HEK293T (cell line): ENCODE results near the gene CBR4.

ENCODE experiments used
- CTCF ChIA-PET: fragments of 350-600 bp; formaldehyde crosslinking; extraction: SDS; loops from one replicate; lab custom pipeline; 2021; ENCODE audit warnings: antibody characterized with exemption, inconsistent platforms; lab: Yijun Ruan, JAX
- POLR2A ChIA-PET: fragments of 350-600 bp; formaldehyde crosslinking; extraction: SDS; loops from one replicate; lab custom pipeline; 2020; ENCODE audit warnings: antibody characterized with exemption, inconsistent platforms; lab: Yijun Ruan, JAX
- DNase-seq: peaks from one replicate; pipeline ENCODE4 v3.0.0; 2012; ENCODE audit warnings: mixed read lengths; ENCODE audit errors: extremely low spot score
- ARNT ChIP-seq: fragments of 450-650 bp; IDR thresholded peaks from 2 replicates; pipeline ENCODE4 v1.6.1; 2017; ENCODE audit warnings: mild to moderate bottlenecking
- BHLHE40 ChIP-seq: fragments of 450-650 bp; IDR thresholded peaks from 2 replicates; pipeline ENCODE4 v1.6.1; 2016; ENCODE audit warnings: mild to moderate bottlenecking, moderate library complexity, borderline replicate concordance
- CTBP1 ChIP-seq: fragments of 450-650 bp; IDR thresholded peaks from 2 replicates; pipeline ENCODE4 v1.6.1; 2016; ENCODE audit warnings: borderline replicate concordance
- ELF4 ChIP-seq: fragments of 450-650 bp; IDR thresholded peaks from 2 replicates; pipeline ENCODE4 v1.6.1; 2017; ENCODE audit warnings: antibody characterized with exemption
- FOXA1 ChIP-seq: fragments of 450-650 bp; IDR thresholded peaks from 2 replicates; pipeline ENCODE4 v1.6.1; 2016; ENCODE audit warnings: mild to moderate bottlenecking
- FOXK2 ChIP-seq: fragments of 450-650 bp; IDR thresholded peaks from 2 replicates; pipeline ENCODE4 v1.6.1; 2016; ENCODE audit warnings: mild to moderate bottlenecking
- FOXM1 ChIP-seq: fragments of 450-650 bp; IDR thresholded peaks from 2 replicates; pipeline ENCODE4 v1.6.1; 2017; ENCODE audit warnings: mild to moderate bottlenecking, borderline replicate concordance
- HDGF ChIP-seq: fragments of 450-650 bp; IDR thresholded peaks from 2 replicates; pipeline ENCODE4 v1.6.1; 2017; ENCODE audit warnings: antibody characterized with exemption, borderline replicate concordance
- L3MBTL2 ChIP-seq: fragments of 450-650 bp; conservative IDR thresholded peaks from 2 replicates; pipeline ENCODE4 v1.6.1; 2016; ENCODE audit warnings: mild to moderate bottlenecking
- LEF1 ChIP-seq: fragments of 450-650 bp; IDR thresholded peaks from 2 replicates; pipeline ENCODE4 v1.6.1; 2017; ENCODE audit warnings: mild to moderate bottlenecking, borderline replicate concordance
- NFRKB ChIP-seq: fragments of 450-650 bp; IDR thresholded peaks from 2 replicates; pipeline ENCODE4 v1.6.1; 2016; ENCODE audit warnings: mild to moderate bottlenecking, moderate library complexity
- PKNOX1 ChIP-seq: fragments of 450-650 bp; IDR thresholded peaks from 2 replicates; pipeline ENCODE4 v1.6.1; 2016
- SP1 ChIP-seq: fragments of 450-650 bp; IDR thresholded peaks from 2 replicates; pipeline ENCODE4 v1.6.1; 2017
- SUZ12 ChIP-seq: fragments of 450-650 bp; IDR thresholded peaks from 2 replicates; pipeline ENCODE4 v1.6.1; 2016; ENCODE audit warnings: mild to moderate bottlenecking
- TARDBP ChIP-seq: fragments of 450-650 bp; IDR thresholded peaks from 2 replicates; pipeline ENCODE4 v1.6.1; 2016
- ZNF384 ChIP-seq: fragments of 450-650 bp; IDR thresholded peaks from 2 replicates; pipeline ENCODE4 v1.6.1; 2016

The CBR4 gene

GRCh38 chr4:169010125-169011023 is at the start of gene CBR4:
CBR4 (minus strand) TSS chr4:169010255; CDS start chr4:169010089, 166 bp downstream.
- ChIA-PET POLR2A (interaction anchor here (0.6 to 2.5 kb wide), 88 partner anchors 9 to 692 kb away, joined by 3 to 35 read pairs (median 4); partner anchors contain the start of genes CLCN3 and DDX60), CTCF (interaction anchor here (0.6 to 1.9 kb wide), 33 partner anchors 10 to 827 kb away, joined by 3 to 16 read pairs (median 5); no protein-coding TSS in a partner anchor)
- peak; percentile 92 for DNase-seq
- TF ChIP-seq L3MBTL2 (peak; percentile 43), SP1 (no peak), LEF1 (no peak), FOXK2 (no peak), TARDBP (no peak), FOXA1 (no peak), PKNOX1 (peak; percentile 64), CTBP1 (0 out of 2 replicates have a peak, but pooled peaks have one; percentile 24), ELF4 (peak; percentile 45; the same call in 1 of the 2 replicates), HDGF (no peak), SUZ12 (no peak), FOXM1 (no peak), NFRKB (no peak), ARNT (no peak), ZNF384 (peak; percentile 97), BHLHE40 (no peak)

DNA sequence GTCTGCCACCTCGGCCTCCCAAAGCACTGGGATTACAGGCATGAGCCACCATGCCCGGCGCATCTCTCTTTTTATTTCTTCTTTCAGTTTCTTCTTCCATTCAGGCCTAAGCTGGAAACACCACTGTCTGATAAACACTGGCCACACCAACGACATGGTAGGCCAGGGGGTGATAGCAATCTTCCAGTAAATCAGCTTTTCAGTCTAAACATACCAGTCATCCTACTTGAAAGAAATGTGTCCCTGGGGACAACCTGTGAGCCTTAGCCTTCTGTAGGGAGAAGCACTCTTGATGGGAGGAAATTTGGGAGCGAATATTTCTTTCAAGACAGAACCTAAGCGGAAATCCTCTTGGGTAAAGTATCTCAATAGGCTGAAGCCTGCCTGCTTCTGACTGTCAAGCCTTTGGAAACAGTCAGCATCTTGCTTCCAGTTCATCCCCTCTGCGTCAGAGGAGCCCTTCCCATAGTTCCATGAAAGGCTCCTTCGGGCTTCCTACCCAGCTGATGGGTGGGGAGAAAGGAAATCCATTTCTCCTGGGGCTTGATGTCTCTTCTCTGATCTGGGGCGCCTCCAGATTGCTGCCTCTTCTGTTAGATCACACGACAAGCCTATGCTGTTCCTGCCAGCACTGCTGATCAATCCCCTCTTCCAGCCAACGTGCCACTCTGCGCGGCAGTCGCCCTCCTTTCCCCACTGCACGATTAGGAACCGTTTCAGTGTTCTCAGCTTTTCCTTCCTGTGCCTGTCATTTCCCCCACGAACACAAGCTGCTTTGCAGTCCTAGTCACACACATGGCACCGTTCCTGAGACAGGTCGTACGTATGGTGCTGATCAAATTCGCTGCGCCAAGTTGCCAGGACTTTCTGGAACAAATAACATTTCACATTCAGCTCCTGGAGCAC is 49.5 kb upstream of the CBR4 start:
- POLR2A ChIA-PET, result interaction anchor here (0.9 kb wide), 1 partner anchor 50 kb away, joined by 3 read pairs; the partner anchor contains the start of gene CBR4

GRCh38 chr4:169058312-169058711 is 48.3 kb upstream of the CBR4 start:
- TF ChIP-seq NFRKB (no peak), PKNOX1 (no peak), BHLHE40 (no peak), FOXK2 (no peak), SP1 (no peak), SUZ12 (no peak), TARDBP (no peak), CTBP1 (no peak), ELF4 (no peak)
- ChIA-PET CTCF (no interaction called here), POLR2A (no interaction called here)
- DNase-seq, result no peak

More for the DNA sequence above, 49.5 kb upstream of the CBR4 start:
- DNase-seq, result no peak
- CTCF ChIA-PET, result interaction anchor here (0.9 kb wide), 1 partner anchor 50 kb away, joined by 3 read pairs; the partner anchor contains the start of gene CBR4
- TF ChIP-seq NFRKB, result no peak
- no peak for TF ChIP-seq FOXM1
- TF ChIP-seq L3MBTL2, result no peak
- TF ChIP-seq PKNOX1, result no peak
- TF ChIP-seq HDGF, result no peak
- no peak for TF ChIP-seq SP1
- no peak for TF ChIP-seq ZNF384

- no peak for DNase-seq
- TF ChIP-seq FOXA1 (no peak), TARDBP (no peak), ELF4 (no peak), ARNT (no peak), HDGF (no peak), SUZ12 (no peak), BHLHE40 (no peak), PKNOX1 (no peak), L3MBTL2 (no peak), CTBP1 (no peak), FOXM1 (no peak), ZNF384 (no peak), SP1 (no peak), NFRKB (no peak), FOXK2 (no peak)
- ChIA-PET POLR2A (interaction anchor here (0.6 kb wide), 1 partner anchor 45 kb away, joined by 3 read pairs; the partner anchor contains the start of gene CBR4), CTCF (no interaction called here)
Measured at GRCh38 chr4:169054879-169055278, 44.8 kb upstream of the CBR4 start.
